HG02678 (cell line): ENCODE data around the gene KAZN.
"Not testable (repeated sequence)": the region's sequence is repeated elsewhere in the genome, so short reads cannot be mapped to it uniquely, and the experiment has no call there.

Experiments
- ATAC-seq: cut with Tn5 transposase; IDR thresholded peaks from one replicate; pipeline ENCODE4 v1.9.1; 2021; ENCODE audit warnings: mild to moderate bottlenecking, moderate library complexity; ENCODE audit not compliant: unreplicated experiment

The KAZN gene

DNA sequence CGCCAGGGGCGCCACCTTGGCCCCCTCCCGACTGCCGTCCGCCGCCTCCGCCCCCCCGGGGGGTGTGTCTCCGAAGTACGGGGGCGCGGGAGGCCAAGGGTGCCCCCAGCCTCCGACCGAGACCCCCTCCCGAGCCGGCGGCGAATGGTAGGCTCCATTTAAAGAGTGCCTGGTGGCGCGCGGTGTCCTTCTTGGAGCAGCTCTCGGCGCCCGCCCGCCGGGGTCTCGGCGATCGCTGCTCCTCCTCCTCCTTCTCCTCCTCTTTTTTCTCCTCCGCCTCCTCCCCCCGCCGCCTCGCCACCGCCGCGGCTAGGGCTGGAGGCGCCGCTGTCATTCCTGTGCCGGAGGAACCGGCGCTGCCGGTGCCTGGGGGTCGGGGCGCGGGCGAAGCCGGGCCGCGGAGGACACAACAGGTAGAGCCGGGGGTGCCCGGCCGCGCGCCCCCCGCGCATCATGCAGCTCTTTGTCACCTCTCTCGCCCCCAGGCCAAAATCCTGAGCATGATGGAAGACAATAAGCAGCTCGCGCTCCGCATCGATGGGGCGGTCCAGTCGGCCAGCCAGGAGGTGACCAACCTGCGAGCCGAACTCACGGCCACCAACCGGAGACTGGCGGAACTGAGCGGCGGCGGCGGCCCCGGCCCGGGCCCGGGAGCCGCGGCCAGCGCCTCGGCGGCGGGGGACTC is at the start of gene KAZN:
Gene KAZN, plus strand, starts transcription at position 188 of the 685 bp plus-strand sequence.
- no peak for ATAC-seq

DNA sequence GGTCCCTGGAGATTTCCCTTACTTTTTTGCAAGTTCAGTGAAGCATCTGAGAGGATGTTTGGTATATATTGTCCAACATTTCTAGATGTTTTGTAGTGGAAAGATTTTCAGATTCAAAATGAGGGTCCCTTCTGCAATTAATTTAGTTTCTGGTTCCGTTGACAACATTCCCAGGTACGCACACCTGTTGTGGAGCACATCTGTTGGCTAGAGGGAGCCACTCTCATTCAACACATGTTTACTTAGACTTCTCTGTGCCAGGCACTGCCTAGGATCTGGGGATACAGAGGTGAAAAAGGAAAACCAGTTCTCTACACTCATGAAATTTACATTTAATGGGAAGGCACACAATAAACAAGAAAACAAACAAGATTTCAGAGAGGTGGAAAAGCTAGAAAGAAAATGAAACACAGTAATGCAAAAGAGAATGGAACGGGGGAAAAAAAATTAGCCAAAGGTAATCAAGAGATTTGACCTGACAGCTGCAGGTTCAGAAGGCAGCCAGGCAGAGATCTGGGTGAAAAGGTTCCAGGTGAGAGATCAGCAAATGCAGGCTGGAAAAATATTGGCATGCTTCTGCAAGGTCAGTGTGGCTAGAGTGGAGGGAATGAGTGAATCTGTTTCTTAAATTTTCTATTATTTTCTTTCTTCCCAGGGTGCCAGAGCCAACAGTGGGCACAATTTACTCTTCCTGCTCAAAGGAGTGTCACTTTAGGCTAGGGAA is 48.4 kb upstream of the KAZN start:
- no peak for ATAC-seq

DNA sequence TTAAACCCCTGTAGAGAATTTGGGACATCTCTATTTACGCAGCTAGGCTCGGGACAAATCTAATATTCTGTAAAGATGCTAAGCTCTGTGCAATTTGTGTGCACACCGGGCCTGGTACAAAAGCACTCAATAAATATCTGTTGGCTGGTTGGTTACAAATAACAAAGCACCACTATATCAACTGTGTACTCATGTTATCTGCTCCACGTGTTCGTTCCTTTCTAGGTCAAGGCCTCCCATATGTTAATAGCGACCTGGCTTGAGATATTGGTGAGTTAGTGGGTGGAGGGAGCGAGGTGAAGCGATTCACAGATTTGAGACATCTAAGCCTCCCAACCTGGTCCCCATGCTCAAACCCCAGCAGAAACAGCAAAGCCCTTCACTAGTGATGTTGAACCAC is 47.1 kb upstream of the KAZN start:
- ATAC-seq = no peak

GRCh38 chr1:14552246-14552965 is 46.1 kb upstream of the KAZN start:
- no peak for ATAC-seq

DNA sequence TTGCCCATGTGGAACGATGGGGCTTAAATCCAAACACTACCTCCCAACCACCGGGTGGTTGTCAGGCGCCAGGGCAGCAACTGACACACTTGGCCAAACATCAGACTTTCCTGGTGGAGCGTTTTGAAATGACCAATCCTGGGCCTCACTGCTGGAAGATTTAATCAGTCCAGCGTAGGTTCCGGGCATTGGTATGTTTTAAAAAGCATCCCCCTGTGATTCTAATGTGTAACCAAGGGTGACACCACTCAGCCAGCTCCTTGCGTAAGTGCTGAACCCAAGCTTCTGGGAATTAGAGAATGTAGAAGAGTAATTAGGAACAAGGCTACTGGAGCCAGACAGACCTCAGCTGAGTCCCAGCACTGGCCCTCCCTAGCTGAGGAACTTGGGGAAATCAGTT is 44.8 kb upstream of the KAZN start:
- ATAC-seq = no peak

GRCh38 chr1:14555091-14555490 is 43.4 kb upstream of the KAZN start:
- ATAC-seq = no peak

- no peak for ATAC-seq
Observed at GRCh38 chr1:14561014-14561693, 37.3 kb upstream of the KAZN start.

DNA sequence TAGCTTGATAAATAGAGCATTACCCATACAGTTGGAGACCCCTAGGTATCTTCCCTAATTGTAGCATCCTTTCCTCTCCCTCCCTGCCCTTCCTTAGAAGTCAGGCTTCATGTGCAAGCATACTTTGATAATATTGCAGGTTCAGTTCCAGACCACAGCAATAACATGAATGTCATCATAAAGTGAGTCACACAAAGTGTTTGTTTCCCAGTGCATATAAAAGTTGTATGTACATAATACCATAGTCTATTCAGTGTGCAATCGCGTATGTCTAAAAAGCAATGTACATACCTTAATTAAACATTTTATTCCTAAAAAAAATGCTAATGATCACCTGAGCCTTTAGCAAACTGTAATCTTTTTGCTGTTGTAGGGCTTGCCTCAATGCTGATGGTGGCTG is 33.4 kb upstream of the KAZN start:
- ATAC-seq = no peak

GRCh38 chr1:14567056-14567455 is 31.4 kb upstream of the KAZN start:
- no peak for ATAC-seq

- no peak for ATAC-seq
Observed at GRCh38 chr1:14567903-14568302, 30.6 kb upstream of the KAZN start.

- no peak for ATAC-seq
Observed at GRCh38 chr1:14568716-14569355, 29.6 kb upstream of the KAZN start.

DNA sequence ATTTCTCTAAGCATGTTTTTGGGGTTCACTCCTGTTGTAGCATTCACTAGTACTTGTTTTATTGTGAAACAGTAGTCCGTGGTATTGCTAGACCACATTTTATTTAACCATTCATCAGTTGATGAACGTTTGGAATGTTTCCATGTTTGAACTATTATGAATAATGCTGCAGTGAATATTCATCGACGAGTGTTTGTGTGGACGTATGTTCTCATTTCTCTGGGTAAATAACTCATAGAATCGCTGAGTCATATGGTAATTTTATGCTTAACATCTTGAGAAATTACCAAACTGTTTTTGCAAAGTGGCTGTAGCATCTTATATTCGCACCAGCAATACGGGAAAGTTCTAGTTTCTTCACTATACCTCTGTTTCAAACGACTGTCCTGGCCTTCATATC is 28.0 kb upstream of the KAZN start:
- no peak for ATAC-seq

GRCh38 chr1:14571810-14572767 is 26.4 kb upstream of the KAZN start:
- no peak for ATAC-seq

DNA sequence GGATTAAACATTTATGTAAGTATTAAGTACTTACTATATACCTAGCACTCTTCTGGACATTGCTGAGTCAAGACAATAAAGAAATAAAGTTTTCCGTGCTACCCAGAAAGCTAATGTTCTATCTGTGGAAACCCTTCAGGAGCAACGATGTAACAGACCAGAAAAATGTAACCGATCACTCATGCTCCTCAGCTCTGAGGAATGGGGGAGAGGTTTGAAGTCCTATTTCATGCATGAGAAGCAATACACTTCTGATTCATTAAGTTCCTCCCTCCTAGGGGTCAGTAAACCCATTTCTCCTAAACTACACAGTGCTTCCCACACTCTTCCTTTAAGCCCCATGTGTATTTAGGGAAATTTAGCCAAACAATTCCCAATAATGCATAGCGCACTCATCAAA is 25.6 kb upstream of the KAZN start:
- ATAC-seq = no peak

- no peak for ATAC-seq
Observed at GRCh38 chr1:14576155-14576554, 22.3 kb upstream of the KAZN start.

GRCh38 chr1:14577261-14577660 is 21.2 kb upstream of the KAZN start:
- no peak for ATAC-seq

DNA sequence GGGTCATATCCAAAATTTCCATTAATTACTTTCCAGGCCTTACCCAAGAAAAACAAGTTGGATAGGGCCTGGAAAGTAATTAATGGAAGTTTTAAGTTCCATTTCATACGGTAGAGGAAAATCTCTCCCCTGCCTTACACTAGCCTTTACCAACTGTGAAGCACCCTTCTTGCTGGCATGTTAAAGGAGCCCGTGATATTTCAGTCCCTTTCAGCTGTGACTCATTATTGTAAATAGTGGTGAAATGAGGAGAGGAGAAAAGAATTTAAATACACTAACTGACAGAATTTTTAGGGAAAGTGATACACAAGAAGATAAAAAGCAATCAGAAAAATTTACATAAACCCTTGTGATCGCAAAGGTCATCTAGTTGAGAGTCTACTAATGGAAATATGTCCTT is 20.3 kb upstream of the KAZN start:
- ATAC-seq = no peak

DNA sequence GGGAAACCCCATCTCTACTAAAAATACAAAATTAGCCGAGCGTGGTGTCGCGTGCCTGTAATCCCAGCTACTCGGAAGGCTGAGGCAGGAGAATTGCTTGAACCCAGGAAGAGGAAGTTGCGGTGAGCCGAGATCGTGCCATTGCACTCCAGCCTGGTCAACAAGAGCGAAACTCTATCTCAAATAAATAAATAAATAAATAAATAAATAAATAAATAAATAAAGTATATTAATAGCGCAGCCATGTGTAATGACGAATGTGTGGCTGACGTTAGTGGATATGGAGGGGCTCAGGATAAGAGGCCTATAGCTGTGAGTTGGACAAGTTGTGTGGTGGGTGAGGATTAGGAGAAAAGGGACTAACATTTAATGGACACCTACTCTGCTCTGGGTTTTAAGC is 18.2 kb upstream of the KAZN start:
- not testable (repeated sequence) for ATAC-seq

GRCh38 chr1:14580986-14581385 is 17.5 kb upstream of the KAZN start:
- ATAC-seq = no peak

- no peak for ATAC-seq
Observed at GRCh38 chr1:14583788-14584187, 14.7 kb upstream of the KAZN start.
